ENCODE results near the gene GRAP2. TPM values are rescaled to one million over a fixed set of nuclear protein-coding genes. Genes with fewer than 3 reads are reported as not detected.

The GRAP2 gene
- polyA plus RNA-seq, 1 donor (not counting 4 experiments of a cell fraction or from before 2014, with no cell fraction given) = not detected

DNA sequence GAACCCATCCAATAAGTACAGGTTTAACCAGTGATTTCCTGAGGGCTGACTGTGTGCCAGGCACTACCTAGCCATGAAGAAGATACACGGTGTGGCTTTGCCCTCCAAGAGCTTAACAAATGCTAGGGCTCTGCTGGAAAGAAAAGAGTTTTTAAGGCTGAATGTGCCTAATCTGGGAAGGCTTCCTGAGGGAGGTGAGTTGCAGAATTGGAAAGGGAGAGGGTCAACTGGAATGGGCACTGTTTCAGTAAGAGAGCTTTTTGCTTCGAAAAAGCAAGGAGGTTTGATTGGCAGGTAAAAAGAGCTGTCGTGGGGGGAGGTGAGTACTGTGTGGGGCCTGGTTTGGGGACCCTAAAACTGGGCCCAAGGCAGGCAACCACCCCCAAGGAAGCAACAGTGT, 96.5 kb downstream of the GRAP2 start:
- H3K4me3 ChIP-seq (ENCODE audit: control insufficient read depth in 2 of 3, extremely low read depth in 1 of 3, insufficient read depth in 2 of 3, low read depth in 1 of 3, low read length in 3 of 3) = peak overlapping the region in 2 of 3 experiments; percentile 80 to 90
- dilution Hi-C loops (cut with MboI; ENCODE audit: extremely low pct_ligation_motif_present, low sequenced_read_pairs) = no loop called here
- H3K27ac ChIP-seq (ENCODE audit: control insufficient read depth, insufficient read depth, low read length) = peak overlapping the region; percentile 69
- peaks cover 73% of the 10 kb centered on the region for H3K4me1 ChIP-seq (ENCODE audit: control insufficient read depth, extremely low read depth, insufficient read depth, low read length)
- H2AFZ ChIP-seq (ENCODE audit: control insufficient read depth, low read length) = no peak overlapping the region
- H3K27me3 ChIP-seq (ENCODE audit: control insufficient read depth, extremely low read depth, insufficient read depth, low read length) = no peaks in the 10 kb centered on the region
- TF ChIP-seq EZH2 (IDR thresholded peaks at IDR 0.05; ENCODE audit: low read length) = no peak
- TF ChIP-seq, protein P1, sequence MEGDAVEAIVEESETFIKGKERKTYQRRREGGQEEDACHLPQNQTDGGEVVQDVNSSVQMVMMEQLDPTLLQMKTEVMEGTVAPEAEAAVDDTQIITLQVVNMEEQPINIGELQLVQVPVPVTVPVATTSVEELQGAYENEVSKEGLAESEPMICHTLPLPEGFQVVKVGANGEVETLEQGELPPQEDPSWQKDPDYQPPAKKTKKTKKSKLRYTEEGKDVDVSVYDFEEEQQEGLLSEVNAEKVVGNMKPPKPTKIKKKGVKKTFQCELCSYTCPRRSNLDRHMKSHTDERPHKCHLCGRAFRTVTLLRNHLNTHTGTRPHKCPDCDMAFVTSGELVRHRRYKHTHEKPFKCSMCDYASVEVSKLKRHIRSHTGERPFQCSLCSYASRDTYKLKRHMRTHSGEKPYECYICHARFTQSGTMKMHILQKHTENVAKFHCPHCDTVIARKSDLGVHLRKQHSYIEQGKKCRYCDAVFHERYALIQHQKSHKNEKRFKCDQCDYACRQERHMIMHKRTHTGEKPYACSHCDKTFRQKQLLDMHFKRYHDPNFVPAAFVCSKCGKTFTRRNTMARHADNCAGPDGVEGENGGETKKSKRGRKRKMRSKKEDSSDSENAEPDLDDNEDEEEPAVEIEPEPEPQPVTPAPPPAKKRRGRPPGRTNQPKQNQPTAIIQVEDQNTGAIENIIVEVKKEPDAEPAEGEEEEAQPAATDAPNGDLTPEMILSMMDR (optimal IDR thresholded peaks at IDR 0.05 in 1 of 3, IDR thresholded peaks at IDR 0.05 in 1 of 3, conservative IDR thresholded peaks at IDR 0.05 in 1 of 3; ENCODE audit: extremely low read depth in 1 of 3, insufficient read depth in 2 of 3, low read length in 3 of 3) = no peak
- H3K36me3 ChIP-seq (ENCODE audit: control insufficient read depth in 2 of 2, extremely low read depth in 1 of 2, insufficient read depth in 2 of 2, low read length in 2 of 2) = peaks cover 3 to 30% of the 10 kb centered on the region in 2 experiments
- FAIRE-seq = no peak
- peaks cover 14% of the 10 kb centered on the region for H4K20me1 ChIP-seq (ENCODE audit: control insufficient read depth, extremely low read depth, insufficient read depth, low read length)
- no peak for DNase-seq (ENCODE audit: low read depth, low spot score)
- peaks cover 66% of the 10 kb centered on the region for H3K79me2 ChIP-seq (ENCODE audit: control insufficient read depth, insufficient read depth, low read length)
- peaks cover 13% of the 10 kb centered on the region for H3K9me1 ChIP-seq (ENCODE audit: control insufficient read depth, extremely low read depth, insufficient read depth, low read length)
- peak overlapping the region; percentile 98 for H3K4me2 ChIP-seq (ENCODE audit: control insufficient read depth, extremely low read depth, insufficient read depth, low read depth, low read length)
- H3K9me3 ChIP-seq (ENCODE audit: control insufficient read depth, low read depth, low read length) = no peaks in the 10 kb centered on the region
- peak overlapping the region; percentile 92 for H3K9ac ChIP-seq (ENCODE audit: control insufficient read depth, extremely low read depth, insufficient read depth, low read length)

DNA sequence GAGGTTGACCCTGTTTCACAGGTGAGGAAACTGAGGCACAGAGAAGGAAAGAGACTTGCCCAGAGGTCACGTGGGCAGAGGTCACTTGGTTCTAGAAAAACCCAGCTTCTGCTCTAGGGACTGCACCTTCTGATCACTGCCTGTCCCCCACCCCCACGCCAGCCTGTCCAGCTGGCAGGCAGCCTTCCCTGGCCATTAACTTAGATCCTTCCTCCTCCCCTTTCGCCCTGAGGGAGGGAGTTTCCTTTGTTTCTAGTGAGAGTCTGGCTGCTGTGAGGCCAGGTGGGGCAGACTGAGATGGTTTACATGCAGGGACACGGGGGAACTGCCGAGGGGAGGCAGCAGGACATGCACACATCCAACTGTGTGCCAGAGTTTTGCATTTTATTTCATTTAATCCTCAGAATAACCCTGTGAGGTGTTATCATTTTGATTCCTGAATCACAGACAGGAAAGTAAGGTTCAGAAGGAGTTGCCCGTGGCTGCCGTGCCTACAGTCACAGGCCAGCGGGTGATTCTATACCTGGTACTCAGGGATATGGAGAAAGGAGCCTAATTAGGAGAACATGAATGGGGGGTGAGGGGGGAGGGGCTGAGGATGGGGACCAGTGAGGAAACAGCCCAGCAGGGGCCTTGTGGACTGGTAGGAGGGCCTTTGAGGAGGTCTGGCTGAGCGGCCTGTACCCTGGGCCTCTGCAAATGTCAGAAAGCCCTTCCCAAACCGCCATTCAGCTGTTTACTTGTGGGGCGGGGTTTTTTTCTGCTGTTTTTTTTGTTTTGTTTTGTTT, 97.2 kb downstream of the GRAP2 start:
- no peaks in the 10 kb centered on the region for H3K9me3 ChIP-seq (ENCODE audit: control insufficient read depth, low read depth, low read length)
- H3K27ac ChIP-seq (ENCODE audit: control insufficient read depth, insufficient read depth, low read length) = peak overlapping the region; percentile 69
- peaks cover 80% of the 10 kb centered on the region for H3K4me1 ChIP-seq (ENCODE audit: control insufficient read depth, extremely low read depth, insufficient read depth, low read length)
- peak overlapping the region; percentile 18 to 51 (median 18) for H3K4me3 ChIP-seq (ENCODE audit: control insufficient read depth in 2 of 3, extremely low read depth in 1 of 3, insufficient read depth in 2 of 3, low read depth in 1 of 3, low read length in 3 of 3)
- H3K79me2 ChIP-seq (ENCODE audit: control insufficient read depth, insufficient read depth, low read length) = peaks cover 73% of the 10 kb centered on the region
- no peak for TF ChIP-seq EZH2 (IDR thresholded peaks at IDR 0.05; ENCODE audit: low read length)
- TF ChIP-seq, protein P1 (optimal IDR thresholded peaks at IDR 0.05 in 1 of 3, IDR thresholded peaks at IDR 0.05 in 1 of 3, conservative IDR thresholded peaks at IDR 0.05 in 1 of 3; ENCODE audit: extremely low read depth in 1 of 3, insufficient read depth in 2 of 3, low read length in 3 of 3) = peak in 1 of 3 experiments; percentile 20
- peak overlapping the region; percentile 92 for H3K9ac ChIP-seq (ENCODE audit: control insufficient read depth, extremely low read depth, insufficient read depth, low read length)
- H3K9me1 ChIP-seq (ENCODE audit: control insufficient read depth, extremely low read depth, insufficient read depth, low read length) = peaks cover 18% of the 10 kb centered on the region
- no peak overlapping the region for H2AFZ ChIP-seq (ENCODE audit: control insufficient read depth, low read length)
- dilution Hi-C loops (cut with MboI; ENCODE audit: extremely low pct_ligation_motif_present, low sequenced_read_pairs) = no loop called here
- no peak for DNase-seq (ENCODE audit: low read depth, low spot score)
- H3K36me3 ChIP-seq (ENCODE audit: control insufficient read depth in 2 of 2, extremely low read depth in 1 of 2, insufficient read depth in 2 of 2, low read length in 2 of 2) = peaks cover 3 to 30% of the 10 kb centered on the region in 2 experiments
- FAIRE-seq = peak; percentile 88
- H3K4me2 ChIP-seq (ENCODE audit: control insufficient read depth, extremely low read depth, insufficient read depth, low read depth, low read length) = peak overlapping the region; percentile 98
- peaks cover 18% of the 10 kb centered on the region for H4K20me1 ChIP-seq (ENCODE audit: control insufficient read depth, extremely low read depth, insufficient read depth, low read length)
- H3K27me3 ChIP-seq (ENCODE audit: control insufficient read depth, extremely low read depth, insufficient read depth, low read length) = no peaks in the 10 kb centered on the region

All from keratinocyte (primary cell).